GM23338 (cell line): ENCODE measurements around the gene PLCH2. TPM values are rescaled to one million over a fixed set of nuclear protein-coding genes. Genes with fewer than 3 reads are reported as not detected.

ENCODE experiments used
- ATAC-seq: fragments of 200-7000 bp; cut with Tn5 transposase; 3 replicates; pipeline ENCODE4 v1.9.1; 2020
- DNase-seq: peaks from one replicate; pipeline ENCODE4 v3.0.0-alpha.2; 2015; ENCODE audit warnings: low spot score
- H2AFZ ChIP-seq: fragments of 200-600 bp; sonication (generic); 2 replicates; pipeline ENCODE4 v1.8.0; 2016; ENCODE audit warnings: antibody characterized with exemption, mild to moderate bottlenecking, moderate library complexity
- H3F3A ChIP-seq: fragments of 200-600 bp; sonication (generic); replicated peaks from 2 replicates; pipeline ENCODE4 v1.8.0; 2017; ENCODE audit warnings: antibody characterized with exemption, mixed run types, low read depth
- H3K27ac ChIP-seq: fragments of 200-600 bp; sonication (generic); 2 replicates; pipeline ENCODE4 v1.6.1; 2016; ENCODE audit warnings: low read depth
- H3K27me3 ChIP-seq: fragments of 200-600 bp; sonication (generic); 2 replicates; pipeline ENCODE4 v1.8.0; 2016; ENCODE audit warnings: mild to moderate bottlenecking, mixed run types, moderate library complexity; ENCODE audit not compliant: insufficient read depth
- H3K36me3 ChIP-seq: fragments of 200-600 bp; sonication (generic); 2 replicates; pipeline ENCODE4 v1.8.0; 2016; ENCODE audit warnings: mild to moderate bottlenecking; ENCODE audit not compliant: insufficient read depth
- H3K4me1 ChIP-seq: fragments of 200-600 bp; sonication (generic); 2 replicates; pipeline ENCODE4 v1.8.0; 2016; ENCODE audit warnings: mild to moderate bottlenecking, moderate library complexity; ENCODE audit not compliant: insufficient read depth
- H3K4me2 ChIP-seq: fragments of 200-600 bp; sonication (generic); 2 replicates; pipeline ENCODE4 v1.7.1; 2017; ENCODE audit warnings: mixed run types
- H3K4me3 ChIP-seq: fragments of 200-600 bp; sonication (generic); 2 replicates; pipeline ENCODE4 v1.6.1; 2016; ENCODE audit warnings: mixed run types
- H3K79me2 ChIP-seq: fragments of 200-600 bp; sonication (generic); replicated peaks from 2 replicates; pipeline ENCODE4 v1.8.0; 2017; ENCODE audit warnings: mild to moderate bottlenecking; ENCODE audit not compliant: insufficient read depth
- H3K9me2 ChIP-seq: fragments of 200-600 bp; sonication (generic); 2 replicates; pipeline ENCODE4 v1.8.0; 2017; ENCODE audit not compliant: insufficient read depth
- H4K20me1 ChIP-seq: fragments of 200-600 bp; sonication (generic); replicated peaks from 2 replicates; pipeline ENCODE4 v1.8.0; 2017; ENCODE audit warnings: mild to moderate bottlenecking; ENCODE audit not compliant: insufficient read depth
- H3K27ac Mint-ChIP-seq: 2 replicates; pipeline ENCODE4 v1.8.0; 2020; ENCODE audit warnings: inconsistent platforms, mild to moderate bottlenecking, moderate library complexity, mixed read lengths
- H3K27me3 Mint-ChIP-seq: 3 replicates; pipeline ENCODE4 v1.8.0; 2022; ENCODE audit warnings: low read depth, mild to moderate bottlenecking, moderate library complexity, mixed read lengths, inconsistent platforms; ENCODE audit not compliant: insufficient read depth, poor library complexity
- H3K36me3 Mint-ChIP-seq: 3 replicates; pipeline ENCODE4 v1.8.0; 2021; ENCODE audit warnings: low read depth, mild to moderate bottlenecking, inconsistent platforms, moderate library complexity, mixed read lengths
- H3K4me1 Mint-ChIP-seq: 3 replicates; pipeline ENCODE4 v1.8.0; 2020; ENCODE audit warnings: mild to moderate bottlenecking, inconsistent platforms, mixed read lengths
- H3K4me3 Mint-ChIP-seq: 3 replicates; pipeline ENCODE4 v1.8.0; 2021; ENCODE audit warnings: moderate library complexity, mild to moderate bottlenecking, inconsistent platforms, mixed read lengths
- H3K9me3 Mint-ChIP-seq: 3 replicates; pipeline ENCODE4 v1.8.0; 2020; ENCODE audit warnings: moderate library complexity, mild to moderate bottlenecking, inconsistent platforms, mixed read lengths
- CREB1 ChIP-seq: fragments of 250-450 bp; sonication (Bioruptor Pico); IDR thresholded peaks from 2 replicates; pipeline ENCODE4 v1.5.0; 2020; ENCODE audit warnings: low read depth, mild to moderate bottlenecking, moderate library complexity
- ETS1 ChIP-seq: IDR thresholded peaks from 2 replicates; pipeline ENCODE4 v1.6.1; 2016; ENCODE audit warnings: antibody characterized with exemption
- POLR2AphosphoS5 ChIP-seq: IDR thresholded peaks from 2 replicates; pipeline ENCODE4 v1.6.1; 2016; ENCODE audit warnings: antibody characterized with exemption, low read depth
- REST ChIP-seq: IDR thresholded peaks from one replicate; pipeline ENCODE4 v1.6.1; 2018; ENCODE audit warnings: antibody characterized with exemption; ENCODE audit not compliant: unreplicated experiment
- STAT1 ChIP-seq: IDR thresholded peaks from one replicate; pipeline ENCODE4 v1.6.1; 2016; ENCODE audit warnings: antibody characterized with exemption; ENCODE audit not compliant: unreplicated experiment
- ZNF331 ChIP-seq: fragments of 250-450 bp; sonication (Bioruptor Pico); IDR thresholded peaks from 2 replicates; pipeline ENCODE4 v1.5.0; 2020; ENCODE audit warnings: low read depth, mild to moderate bottlenecking, moderate library complexity
- polyA plus RNA-seq: library from polyadenylated mRNA; unstranded; fragments of >200 nt; fragmentation: Nextera tagmentation; extraction: Ambion mirVana; gene quantifications from 2 replicates; pipeline ENCODE4 v1.2.1, GENCODE V29; 2016
- total RNA-seq: library from RNA; depleted of rRNA; stranded (reverse); fragments of >200 nt; shearing (Covaris generic); gene quantifications from 2 replicates; pipeline ENCODE4 v1.2.3, GENCODE V29; 2014
- TF ChIP-seq, protein P1 (sequence below): fragments of 250-450 bp; sonication (Bioruptor Pico); IDR thresholded peaks from 2 replicates; pipeline ENCODE4 v1.5.0; 2020; ENCODE audit warnings: mild to moderate bottlenecking, moderate library complexity

PLCH2 gene
- total and polyA plus RNA-seq, 2 experiments from 2014 or later: 0.31 TPM; not detected in 1

GRCh38 chr1:2546515-2547209, 70.6 kb downstream of the PLCH2 start:
- Histone ChIP-seq H3K9me2 (no peaks in the 10 kb centered on the region), H3K4me2 (peak overlapping the region; percentile 92), H3K79me2 (no peaks in the 10 kb centered on the region), H3F3A (peaks cover 5% of the 10 kb centered on the region; the same call in 1 of the 2 replicates), H3K27me3 (no peaks in the 10 kb centered on the region), H3K4me1 (peaks cover 16% of the 10 kb centered on the region; the same call in 1 of the 2 replicates), H2AFZ (0 out of 2 replicates have a peak overlapping the region, but pooled peaks have one; percentile 14), H4K20me1 (no peaks in the 10 kb centered on the region), H3K4me3 (peak overlapping the region; percentile 85), H3K27ac (peak overlapping the region; percentile 84), H3K36me3 (no peaks in the 10 kb centered on the region)
- 0 out of 2 replicates have a peak overlapping the region, but pooled peaks have one; percentile 44 for H3K27ac Mint-ChIP-seq
- peak overlapping the region; percentile 77 for H3K4me3 Mint-ChIP-seq
- no peak for TF ChIP-seq REST
- no peak for TF ChIP-seq CREB1
- TF ChIP-seq POLR2AphosphoS5: peak; percentile 41; the same call in 1 of the 2 replicates
- TF ChIP-seq ETS1: no peak
- TF ChIP-seq, protein P1, sequence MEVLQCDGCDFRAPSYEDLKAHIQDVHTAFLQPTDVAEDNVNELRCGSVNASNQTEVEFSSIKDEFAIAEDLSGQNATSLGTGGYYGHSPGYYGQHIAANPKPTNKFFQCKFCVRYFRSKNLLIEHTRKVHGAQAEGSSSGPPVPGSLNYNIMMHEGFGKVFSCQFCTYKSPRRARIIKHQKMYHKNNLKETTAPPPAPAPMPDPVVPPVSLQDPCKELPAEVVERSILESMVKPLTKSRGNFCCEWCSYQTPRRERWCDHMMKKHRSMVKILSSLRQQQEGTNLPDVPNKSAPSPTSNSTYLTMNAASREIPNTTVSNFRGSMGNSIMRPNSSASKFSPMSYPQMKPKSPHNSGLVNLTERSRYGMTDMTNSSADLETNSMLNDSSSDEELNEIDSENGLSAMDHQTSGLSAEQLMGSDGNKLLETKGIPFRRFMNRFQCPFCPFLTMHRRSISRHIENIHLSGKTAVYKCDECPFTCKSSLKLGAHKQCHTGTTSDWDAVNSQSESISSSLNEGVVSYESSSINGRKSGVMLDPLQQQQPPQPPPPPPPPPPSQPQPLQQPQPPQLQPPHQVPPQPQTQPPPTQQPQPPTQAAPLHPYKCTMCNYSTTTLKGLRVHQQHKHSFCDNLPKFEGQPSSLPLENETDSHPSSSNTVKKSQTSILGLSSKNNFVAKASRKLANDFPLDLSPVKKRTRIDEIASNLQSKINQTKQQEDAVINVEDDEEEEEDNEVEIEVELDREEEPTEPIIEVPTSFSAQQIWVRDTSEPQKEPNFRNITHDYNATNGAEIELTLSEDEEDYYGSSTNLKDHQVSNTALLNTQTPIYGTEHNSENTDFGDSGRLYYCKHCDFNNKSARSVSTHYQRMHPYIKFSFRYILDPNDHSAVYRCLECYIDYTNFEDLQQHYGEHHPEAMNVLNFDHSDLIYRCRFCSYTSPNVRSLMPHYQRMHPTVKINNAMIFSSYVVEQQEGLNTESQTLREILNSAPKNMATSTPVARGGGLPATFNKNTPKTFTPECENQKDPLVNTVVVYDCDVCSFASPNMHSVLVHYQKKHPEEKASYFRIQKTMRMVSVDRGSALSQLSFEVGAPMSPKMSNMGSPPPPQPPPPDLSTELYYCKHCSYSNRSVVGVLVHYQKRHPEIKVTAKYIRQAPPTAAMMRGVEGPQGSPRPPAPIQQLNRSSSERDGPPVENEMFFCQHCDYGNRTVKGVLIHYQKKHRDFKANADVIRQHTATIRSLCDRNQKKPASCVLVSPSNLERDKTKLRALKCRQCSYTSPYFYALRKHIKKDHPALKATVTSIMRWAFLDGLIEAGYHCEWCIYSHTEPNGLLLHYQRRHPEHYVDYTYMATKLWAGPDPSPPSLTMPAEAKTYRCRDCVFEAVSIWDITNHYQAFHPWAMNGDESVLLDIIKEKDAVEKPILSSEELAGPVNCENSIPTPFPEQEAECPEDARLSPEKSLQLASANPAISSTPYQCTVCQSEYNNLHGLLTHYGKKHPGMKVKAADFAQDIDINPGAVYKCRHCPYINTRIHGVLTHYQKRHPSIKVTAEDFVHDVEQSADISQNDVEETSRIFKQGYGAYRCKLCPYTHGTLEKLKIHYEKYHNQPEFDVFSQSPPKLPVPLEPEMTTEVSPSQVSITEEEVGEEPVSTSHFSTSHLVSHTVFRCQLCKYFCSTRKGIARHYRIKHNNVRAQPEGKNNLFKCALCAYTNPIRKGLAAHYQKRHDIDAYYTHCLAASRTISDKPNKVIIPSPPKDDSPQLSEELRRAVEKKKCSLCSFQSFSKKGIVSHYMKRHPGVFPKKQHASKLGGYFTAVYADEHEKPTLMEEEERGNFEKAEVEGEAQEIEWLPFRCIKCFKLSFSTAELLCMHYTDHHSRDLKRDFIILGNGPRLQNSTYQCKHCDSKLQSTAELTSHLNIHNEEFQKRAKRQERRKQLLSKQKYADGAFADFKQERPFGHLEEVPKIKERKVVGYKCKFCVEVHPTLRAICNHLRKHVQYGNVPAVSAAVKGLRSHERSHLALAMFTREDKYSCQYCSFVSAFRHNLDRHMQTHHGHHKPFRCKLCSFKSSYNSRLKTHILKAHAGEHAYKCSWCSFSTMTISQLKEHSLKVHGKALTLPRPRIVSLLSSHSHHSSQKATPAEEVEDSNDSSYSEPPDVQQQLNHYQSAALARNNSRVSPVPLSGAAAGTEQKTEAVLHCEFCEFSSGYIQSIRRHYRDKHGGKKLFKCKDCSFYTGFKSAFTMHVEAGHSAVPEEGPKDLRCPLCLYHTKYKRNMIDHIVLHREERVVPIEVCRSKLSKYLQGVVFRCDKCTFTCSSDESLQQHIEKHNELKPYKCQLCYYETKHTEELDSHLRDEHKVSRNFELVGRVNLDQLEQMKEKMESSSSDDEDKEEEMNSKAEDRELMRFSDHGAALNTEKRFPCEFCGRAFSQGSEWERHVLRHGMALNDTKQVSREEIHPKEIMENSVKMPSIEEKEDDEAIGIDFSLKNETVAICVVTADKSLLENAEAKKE (CRISPR knock-in tag): no peak
- TF ChIP-seq STAT1: no peak
- TF ChIP-seq ZNF331 (CRISPR knock-in tag): no peak
- ATAC-seq: peak; percentile 59
- DNase-seq: peak; percentile 93
- H3K9me3 Mint-ChIP-seq: no peaks in the 10 kb centered on the region
- peaks cover 4% of the 10 kb centered on the region; the same call in 1 of the 3 replicates for H3K4me1 Mint-ChIP-seq
- peaks cover 18% of the 10 kb centered on the region for H3K27me3 Mint-ChIP-seq
- H3K36me3 Mint-ChIP-seq: no peaks in the 10 kb centered on the region
